ENCODE measurements around the gene LYST. TPM values are rescaled to one million over a fixed set of nuclear protein-coding genes. Genes with fewer than 3 reads are reported as not detected.

LYST gene
- total and polyA plus RNA-seq, 2 donors (not counting 3 experiments of a cell fraction or from before 2014, with no cell fraction given) = 3.1 to 9.6 TPM

DNA sequence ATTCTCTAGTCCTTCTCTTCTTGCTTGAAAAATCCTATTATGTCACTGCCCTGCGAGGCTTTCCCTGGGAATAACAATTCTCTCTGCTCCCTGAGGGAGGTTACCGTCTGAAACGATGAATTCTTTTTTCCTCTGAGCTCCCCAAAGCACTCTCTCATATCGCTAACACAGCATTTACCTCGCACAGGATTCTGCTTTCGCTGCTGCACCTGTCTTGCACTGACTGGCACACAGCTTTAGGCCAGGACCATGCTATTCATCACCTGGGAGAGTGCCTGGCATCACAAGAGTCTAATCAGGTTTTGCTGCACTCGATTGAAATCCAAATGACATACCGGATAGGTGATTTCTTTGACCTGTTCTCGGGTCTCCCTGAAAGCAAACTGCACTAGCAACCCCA, 164.3 kb downstream of the LYST start:
- Histone ChIP-seq H4K20me1 (replicated peaks; ENCODE audit: control insufficient read depth, extremely low read depth, insufficient read depth, low read length) (no peaks in the 10 kb centered on the region), H3K27ac (ENCODE audit: insufficient read depth, low read depth, low read length) (no peak overlapping the region), H3K36me3 (ENCODE audit: control insufficient read depth in 2 of 2, extremely low read depth in 1 of 2, insufficient read depth in 2 of 2, low read length in 2 of 2) (peaks cover 0 to 3% of the 10 kb centered on the region in 2 experiments), H2AFZ (ENCODE audit: low read depth, low read length) (no peak overlapping the region), H3K9me3 (replicated peaks; ENCODE audit: control insufficient read depth, insufficient read depth, low read length) (no peaks in the 10 kb centered on the region), H3K4me2 (ENCODE audit: insufficient read depth, low read length) (no peak overlapping the region), H3K9ac (replicated peaks; ENCODE audit: extremely low read depth, insufficient read depth, low read length) (no peak overlapping the region), H3K9me1 (replicated peaks; ENCODE audit: control insufficient read depth, extremely low read depth, insufficient read depth, low read length) (no peaks in the 10 kb centered on the region), H3K27me3 (ENCODE audit: control insufficient read depth in 2 of 2, insufficient read depth in 2 of 2, low read length in 2 of 2) (no peaks in the 10 kb centered on the region), H3K79me2 (ENCODE audit: control insufficient read depth, insufficient read depth, low read length) (no peaks in the 10 kb centered on the region), H3K4me3 (replicated peaks in 1 of 3; ENCODE audit: insufficient read depth in 1 of 3, low read depth in 1 of 3, low read length in 3 of 3) (no peak overlapping the region), H3K4me1 (ENCODE audit: control insufficient read depth, extremely low read depth, insufficient read depth, low read length) (no peaks in the 10 kb centered on the region)
- BruUV-seq (replicated peaks) = no TSS peak
- no peak for DNase-seq (ENCODE audit: low read depth, low spot score)
- dilution Hi-C loops (cut with MboI; ENCODE audit: extremely low pct_ligation_motif_present, low sequenced_read_pairs) (no loop called here), intact Hi-C loops (cut with micrococcal nuclease) (no loop called here)
- FAIRE-seq = no peak
- ChIA-PET CTCF (no interaction called here), POLR2A (no interaction called here)
- TF ChIP-seq, protein P1, sequence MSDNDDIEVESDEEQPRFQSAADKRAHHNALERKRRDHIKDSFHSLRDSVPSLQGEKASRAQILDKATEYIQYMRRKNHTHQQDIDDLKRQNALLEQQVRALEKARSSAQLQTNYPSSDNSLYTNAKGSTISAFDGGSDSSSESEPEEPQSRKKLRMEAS (IDR thresholded peaks at IDR 0.05; ENCODE audit: insufficient read depth, insufficient read length) = no peak
- TF ChIP-seq MYC (IDR thresholded peaks at IDR 0.05; ENCODE audit: low read depth, low read length) (no peak), FOS (IDR thresholded peaks at IDR 0.05; ENCODE audit: borderline replicate concordance, insufficient read depth, low read length) (no peak), GATA2 (IDR thresholded peaks at IDR 0.05; ENCODE audit: insufficient read depth, insufficient read length, low read depth, low read length) (no peak)

DNA sequence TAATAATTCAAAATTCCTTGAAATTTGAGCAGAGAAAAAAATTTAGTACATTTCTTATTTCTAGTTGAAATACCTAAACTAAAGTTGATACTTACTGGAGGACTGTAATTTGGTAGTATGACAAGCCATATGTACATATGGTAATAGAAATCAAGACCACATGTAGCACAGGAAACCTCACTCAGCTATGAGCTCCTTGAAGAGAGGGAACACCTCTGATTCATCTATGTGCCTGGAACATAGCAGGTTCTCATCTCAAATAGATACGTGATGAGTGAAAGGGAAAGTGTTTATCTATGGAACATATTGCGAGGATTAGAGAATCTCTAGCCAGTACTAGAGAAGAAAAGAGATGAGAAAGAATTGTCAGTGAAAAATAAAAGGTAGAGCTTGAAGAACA, 169.2 kb downstream of the LYST start:
- intact Hi-C loops (cut with micrococcal nuclease) = loop anchor here (2.0 kb wide), 1 partner anchor 13 kb away; no protein-coding TSS in a partner anchor

More for the DNA sequence above, 169.2 kb downstream of the LYST start:
- CTCF ChIA-PET = interaction anchor here (1.1 to 1.8 kb wide), 2 partner anchors 14 to 97 kb away, joined by 3 read pairs; no protein-coding TSS in a partner anchor
- no peaks in the 10 kb centered on the region for H3K9me3 ChIP-seq (replicated peaks; ENCODE audit: control insufficient read depth, insufficient read depth, low read length)
- H4K20me1 ChIP-seq (replicated peaks; ENCODE audit: control insufficient read depth, extremely low read depth, insufficient read depth, low read length) = no peaks in the 10 kb centered on the region
- no peak overlapping the region for H3K4me2 ChIP-seq (ENCODE audit: insufficient read depth, low read length)
- FAIRE-seq (no peak), DNase-seq (ENCODE audit: low read depth, low spot score) (no peak)
- no peaks in the 10 kb centered on the region for H3K4me1 ChIP-seq (ENCODE audit: control insufficient read depth, extremely low read depth, insufficient read depth, low read length)
- no peak overlapping the region for H3K4me3 ChIP-seq (replicated peaks in 1 of 3; ENCODE audit: insufficient read depth in 1 of 3, low read depth in 1 of 3, low read length in 3 of 3)
- TF ChIP-seq MYC (IDR thresholded peaks at IDR 0.05; ENCODE audit: low read depth, low read length) = no peak
- no peak for TF ChIP-seq EZH2 (IDR thresholded peaks at IDR 0.05; ENCODE audit: borderline replicate concordance, low read depth, low read length, severe bottlenecking)
- TF ChIP-seq, protein P1 (IDR thresholded peaks at IDR 0.05; ENCODE audit: insufficient read depth, insufficient read length) = no peak
- TF ChIP-seq FOS (IDR thresholded peaks at IDR 0.05; ENCODE audit: borderline replicate concordance, insufficient read depth, low read length) = no peak
- no peak for TF ChIP-seq POLR2A (IDR thresholded peaks at IDR 0.05; ENCODE audit: low read depth, low read length)
- no peak for TF ChIP-seq JUN (IDR thresholded peaks at IDR 0.05; ENCODE audit: borderline replicate concordance, insufficient read depth, insufficient read length, low read depth)
- no peak for TF ChIP-seq GATA2 (IDR thresholded peaks at IDR 0.05; ENCODE audit: insufficient read depth, insufficient read length, low read depth, low read length)
- no peak for TF ChIP-seq POLR2AphosphoS5 (IDR thresholded peaks at IDR 0.05; ENCODE audit: insufficient read depth, low read depth, low read length)
- TF ChIP-seq, protein P2, sequence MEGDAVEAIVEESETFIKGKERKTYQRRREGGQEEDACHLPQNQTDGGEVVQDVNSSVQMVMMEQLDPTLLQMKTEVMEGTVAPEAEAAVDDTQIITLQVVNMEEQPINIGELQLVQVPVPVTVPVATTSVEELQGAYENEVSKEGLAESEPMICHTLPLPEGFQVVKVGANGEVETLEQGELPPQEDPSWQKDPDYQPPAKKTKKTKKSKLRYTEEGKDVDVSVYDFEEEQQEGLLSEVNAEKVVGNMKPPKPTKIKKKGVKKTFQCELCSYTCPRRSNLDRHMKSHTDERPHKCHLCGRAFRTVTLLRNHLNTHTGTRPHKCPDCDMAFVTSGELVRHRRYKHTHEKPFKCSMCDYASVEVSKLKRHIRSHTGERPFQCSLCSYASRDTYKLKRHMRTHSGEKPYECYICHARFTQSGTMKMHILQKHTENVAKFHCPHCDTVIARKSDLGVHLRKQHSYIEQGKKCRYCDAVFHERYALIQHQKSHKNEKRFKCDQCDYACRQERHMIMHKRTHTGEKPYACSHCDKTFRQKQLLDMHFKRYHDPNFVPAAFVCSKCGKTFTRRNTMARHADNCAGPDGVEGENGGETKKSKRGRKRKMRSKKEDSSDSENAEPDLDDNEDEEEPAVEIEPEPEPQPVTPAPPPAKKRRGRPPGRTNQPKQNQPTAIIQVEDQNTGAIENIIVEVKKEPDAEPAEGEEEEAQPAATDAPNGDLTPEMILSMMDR (IDR thresholded peaks at IDR 0.05; ENCODE audit: extremely low read depth in 1 of 2, insufficient read depth in 1 of 2, low read depth in 1 of 2, low read length in 2 of 2) = no peak
- H3K27ac ChIP-seq (ENCODE audit: insufficient read depth, low read depth, low read length) = no peak overlapping the region
- no peaks in the 10 kb centered on the region for H3K9me1 ChIP-seq (replicated peaks; ENCODE audit: control insufficient read depth, extremely low read depth, insufficient read depth, low read length)
- no peaks in the 10 kb centered on the region for H3K79me2 ChIP-seq (ENCODE audit: control insufficient read depth, insufficient read depth, low read length)
- POLR2A ChIA-PET = no interaction called here
- BruUV-seq (replicated peaks) = no TSS peak
- no peak overlapping the region for H3K9ac ChIP-seq (replicated peaks; ENCODE audit: extremely low read depth, insufficient read depth, low read length)
- H3K27me3 ChIP-seq (ENCODE audit: control insufficient read depth in 2 of 2, insufficient read depth in 2 of 2, low read length in 2 of 2) = no peaks in the 10 kb centered on the region
- H2AFZ ChIP-seq (ENCODE audit: low read depth, low read length) = no peak overlapping the region
- dilution Hi-C loops (cut with MboI; ENCODE audit: extremely low pct_ligation_motif_present, low sequenced_read_pairs) = no loop called here
- peaks cover 0 to 3% of the 10 kb centered on the region in 2 experiments for H3K36me3 ChIP-seq (ENCODE audit: control insufficient read depth in 2 of 2, extremely low read depth in 1 of 2, insufficient read depth in 2 of 2, low read length in 2 of 2)
